Osteoblast (primary cell): ENCODE measurements around the gene STING1. TPM values are rescaled to one million over a fixed set of nuclear protein-coding genes. Genes with fewer than 3 reads are reported as not detected.

Experiments
- DNase-seq: peaks from one replicate; pipeline ENCODE4 v3.0.0; 2011; ENCODE audit warnings: low spot score, mixed read lengths; ENCODE audit not compliant: insufficient read length; ENCODE audit errors: missing footprints
- H2AFZ ChIP-seq: 2 replicates; pipeline ENCODE4 v1.6.0; 2011; ENCODE audit warnings: mild to moderate bottlenecking, low read length
- H3K27ac ChIP-seq: 2 replicates; pipeline ENCODE4 v1.5.1; 2011; ENCODE audit warnings: mild to moderate bottlenecking, low read depth, low read length, moderate library complexity
- H3K27me3 ChIP-seq: 2 replicates; pipeline ENCODE4 v1.6.0; 2012; ENCODE audit warnings: mild to moderate bottlenecking, control low read depth, inconsistent platforms, low read length, moderate library complexity; ENCODE audit not compliant: insufficient read depth
- H3K36me3 ChIP-seq: 2 replicates; pipeline ENCODE4 v1.5.1; 2011; ENCODE audit warnings: mild to moderate bottlenecking, low read length, control low read depth, moderate library complexity; ENCODE audit not compliant: insufficient read depth
- H3K4me1 ChIP-seq: 2 replicates; pipeline ENCODE4 v1.5.1; 2011; ENCODE audit warnings: mild to moderate bottlenecking, low read length, control low read depth, moderate library complexity; ENCODE audit not compliant: insufficient read depth
- H3K4me2 ChIP-seq: 2 replicates; pipeline ENCODE4 v1.6.0; 2011; ENCODE audit warnings: mild to moderate bottlenecking, low read length; ENCODE audit not compliant: insufficient read depth
- H3K4me3 ChIP-seq: fragments of 200-600 bp; sonication (generic); 3 replicates; pipeline ENCODE4 v1.5.1; 2012; ENCODE audit warnings: mild to moderate bottlenecking, low read length, inconsistent platforms; ENCODE audit not compliant: insufficient read depth
- H3K79me2 ChIP-seq: 2 replicates; pipeline ENCODE4 v1.6.0; 2012; ENCODE audit warnings: mild to moderate bottlenecking, low read length, control low read depth, inconsistent platforms; ENCODE audit not compliant: insufficient read depth
- H3K9me3 ChIP-seq: 2 replicates; pipeline ENCODE4 v1.5.1; 2011; ENCODE audit warnings: low read depth, low read length, control low read depth
- H4K20me1 ChIP-seq: 2 replicates; pipeline ENCODE4 v1.6.0; 2012; ENCODE audit warnings: mild to moderate bottlenecking, low read length, control low read depth; ENCODE audit not compliant: insufficient read depth
- total RNA-seq: library from RNA; depleted of rRNA; stranded (reverse); fragments of >200 nt; gene quantifications from 2 replicates; pipeline ENCODE4 v1.2.3, GENCODE V29; 2012
- TF ChIP-seq, protein P1 (sequence below): IDR thresholded peaks from 2 replicates; pipeline ENCODE4 v1.5.1; 2011; ENCODE audit warnings: mild to moderate bottlenecking, low read depth, low read length, moderate library complexity; ENCODE audit errors: extremely low read depth

Gene STING1
- total RNA-seq, 1 donor, result 46.3 TPM

DNA sequence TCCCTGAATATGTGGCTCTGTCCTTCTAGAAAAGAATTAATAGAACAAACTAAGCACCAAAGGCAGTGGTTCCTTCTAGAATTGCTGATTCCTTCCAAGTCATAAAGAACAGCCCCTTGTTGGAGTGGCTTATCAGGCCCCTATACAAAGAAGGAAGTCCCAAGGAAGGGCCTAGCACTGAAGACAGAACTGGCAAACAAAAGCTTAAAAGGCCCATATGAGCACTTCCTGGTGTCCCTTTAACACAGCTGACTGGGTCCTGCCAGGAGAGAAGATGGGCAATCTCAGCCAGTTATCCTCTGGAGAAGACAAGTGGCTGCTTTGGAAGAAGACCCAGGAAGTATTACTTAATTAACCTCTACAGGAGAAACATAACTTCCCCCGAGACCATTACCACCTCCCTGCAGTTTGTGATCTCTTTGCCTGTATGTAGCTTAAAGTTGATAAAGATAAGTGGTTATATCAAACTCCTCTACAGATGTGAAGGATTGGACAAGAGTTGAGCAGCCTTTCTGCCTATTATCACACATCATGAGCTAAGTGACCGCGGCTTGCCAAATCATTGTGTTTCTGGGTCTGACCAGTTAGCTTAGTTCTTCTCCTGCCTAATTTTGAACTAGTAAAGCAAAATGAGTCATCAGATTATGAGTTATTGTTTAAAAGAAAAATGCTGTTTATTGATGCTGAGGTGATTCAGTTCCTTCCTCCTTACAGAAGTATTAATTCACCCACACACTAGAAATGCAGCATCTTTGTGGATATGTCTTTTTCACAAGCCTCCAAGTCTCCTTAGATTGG lies 13.3 kb upstream of the STING1 start:
- Histone ChIP-seq H3K4me2 (peak overlapping the region; percentile 2), H3K9me3 (no peaks in the 10 kb centered on the region), H3K27ac (peak overlapping the region; percentile 28), H3K36me3 (no peaks in the 10 kb centered on the region), H3K27me3 (no peaks in the 10 kb centered on the region), H3K4me1 (peaks cover 35% of the 10 kb centered on the region), H2AFZ (no peak overlapping the region), H4K20me1 (no peaks in the 10 kb centered on the region), H3K4me3 (no peak overlapping the region), H3K79me2 (no peaks in the 10 kb centered on the region)
- TF ChIP-seq, protein P1, sequence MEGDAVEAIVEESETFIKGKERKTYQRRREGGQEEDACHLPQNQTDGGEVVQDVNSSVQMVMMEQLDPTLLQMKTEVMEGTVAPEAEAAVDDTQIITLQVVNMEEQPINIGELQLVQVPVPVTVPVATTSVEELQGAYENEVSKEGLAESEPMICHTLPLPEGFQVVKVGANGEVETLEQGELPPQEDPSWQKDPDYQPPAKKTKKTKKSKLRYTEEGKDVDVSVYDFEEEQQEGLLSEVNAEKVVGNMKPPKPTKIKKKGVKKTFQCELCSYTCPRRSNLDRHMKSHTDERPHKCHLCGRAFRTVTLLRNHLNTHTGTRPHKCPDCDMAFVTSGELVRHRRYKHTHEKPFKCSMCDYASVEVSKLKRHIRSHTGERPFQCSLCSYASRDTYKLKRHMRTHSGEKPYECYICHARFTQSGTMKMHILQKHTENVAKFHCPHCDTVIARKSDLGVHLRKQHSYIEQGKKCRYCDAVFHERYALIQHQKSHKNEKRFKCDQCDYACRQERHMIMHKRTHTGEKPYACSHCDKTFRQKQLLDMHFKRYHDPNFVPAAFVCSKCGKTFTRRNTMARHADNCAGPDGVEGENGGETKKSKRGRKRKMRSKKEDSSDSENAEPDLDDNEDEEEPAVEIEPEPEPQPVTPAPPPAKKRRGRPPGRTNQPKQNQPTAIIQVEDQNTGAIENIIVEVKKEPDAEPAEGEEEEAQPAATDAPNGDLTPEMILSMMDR, result no peak
- DNase-seq, result peak; percentile 31

DNA sequence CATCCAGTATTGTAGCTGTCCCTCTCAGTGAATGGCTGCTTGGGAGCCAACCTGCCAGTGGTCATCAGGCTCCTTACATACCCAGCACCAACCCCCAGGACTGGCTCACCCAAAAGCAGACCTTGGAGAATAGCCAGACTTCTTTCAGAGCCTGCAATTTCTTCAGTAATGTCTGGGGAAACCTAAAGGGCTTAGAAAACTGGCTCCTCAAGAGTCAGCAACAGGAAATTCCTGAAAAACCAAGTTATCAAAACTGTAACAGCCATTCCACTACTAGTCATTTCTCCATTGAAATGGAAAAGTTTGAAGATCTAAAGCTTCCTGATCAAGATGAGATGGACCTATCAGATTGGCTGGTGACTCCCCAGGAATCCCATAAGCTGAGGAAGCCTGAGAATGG lies 12.3 kb upstream of the STING1 start:
- peak; percentile 29 for DNase-seq
- Histone ChIP-seq H3K4me3 (no peak overlapping the region), H3K4me1 (peaks cover 35% of the 10 kb centered on the region), H3K79me2 (no peaks in the 10 kb centered on the region), H3K9me3 (no peaks in the 10 kb centered on the region), H2AFZ (peak overlapping the region; percentile 43), H3K36me3 (no peaks in the 10 kb centered on the region), H4K20me1 (no peaks in the 10 kb centered on the region), H3K27ac (peak overlapping the region; percentile 28), H3K27me3 (no peaks in the 10 kb centered on the region), H3K4me2 (peak overlapping the region; percentile 2)
- TF ChIP-seq, protein P1, result no peak

DNA sequence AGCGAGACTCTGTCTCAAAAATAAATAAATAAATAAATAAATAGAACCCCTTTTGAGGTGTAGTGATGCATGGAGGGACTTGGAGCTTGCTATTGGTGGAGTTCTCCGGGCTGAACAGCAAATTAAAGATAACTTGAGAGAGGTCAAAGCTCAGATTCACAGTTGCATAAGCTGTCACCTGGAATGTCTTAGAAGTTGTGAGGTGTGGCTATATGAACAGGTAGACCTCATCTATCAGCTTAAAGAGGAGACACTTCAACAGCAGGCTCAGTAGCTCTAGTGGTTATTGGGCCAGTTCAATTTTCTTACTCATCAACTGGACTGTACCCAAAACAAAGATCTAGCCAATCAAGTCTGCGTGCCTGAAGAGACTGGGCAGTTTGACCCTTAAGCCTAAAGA lies 11.7 kb upstream of the STING1 start:
- H4K20me1 ChIP-seq, result no peaks in the 10 kb centered on the region
- no peaks in the 10 kb centered on the region for H3K36me3 ChIP-seq
- peak overlapping the region; percentile 28 for H3K27ac ChIP-seq
- peak overlapping the region; percentile 2 for H3K4me2 ChIP-seq
- H3K27me3 ChIP-seq, result no peaks in the 10 kb centered on the region
- no peak overlapping the region for H3K4me3 ChIP-seq
- DNase-seq, result no peak
- H3K4me1 ChIP-seq, result peaks cover 35% of the 10 kb centered on the region
- no peaks in the 10 kb centered on the region for H3K9me3 ChIP-seq
- TF ChIP-seq, protein P1, result no peak
- no peak overlapping the region for H2AFZ ChIP-seq
- no peaks in the 10 kb centered on the region for H3K79me2 ChIP-seq

DNA sequence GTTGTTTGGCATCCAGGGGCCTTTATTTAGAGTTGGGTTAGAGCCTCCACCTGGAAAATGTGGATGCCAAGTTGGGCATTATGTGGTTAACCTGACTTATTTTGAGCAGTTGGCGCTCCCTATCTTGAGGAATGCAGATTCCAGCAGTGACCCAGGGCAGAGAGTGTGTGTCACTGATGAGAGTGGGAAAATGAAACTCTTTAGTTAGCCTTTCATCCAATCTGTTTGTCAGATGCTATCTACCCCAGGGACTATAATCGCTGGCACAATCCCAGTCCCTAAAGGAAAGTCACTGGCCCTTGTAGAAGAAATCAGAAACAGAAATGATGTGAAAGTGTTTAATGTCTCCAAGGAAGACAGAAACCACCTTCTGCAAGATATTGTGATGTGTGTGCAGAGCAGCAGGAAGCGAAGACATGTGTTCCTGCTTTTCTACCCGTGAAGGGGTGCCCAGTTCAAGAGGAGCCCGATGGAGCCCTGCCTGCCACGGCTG lies 10.2 kb upstream of the STING1 start:
- H3K4me3 ChIP-seq, result peak overlapping the region; percentile 45
- peak overlapping the region; percentile 54 for H2AFZ ChIP-seq
- H3K36me3 ChIP-seq, result no peaks in the 10 kb centered on the region
- no peaks in the 10 kb centered on the region for H3K79me2 ChIP-seq
- H3K9me3 ChIP-seq, result no peaks in the 10 kb centered on the region
- no peaks in the 10 kb centered on the region for H3K27me3 ChIP-seq
- no peaks in the 10 kb centered on the region for H4K20me1 ChIP-seq
- peaks cover 35% of the 10 kb centered on the region for H3K4me1 ChIP-seq
- H3K27ac ChIP-seq, result peak overlapping the region; percentile 66
- peak overlapping the region; percentile 74 for H3K4me2 ChIP-seq
- DNase-seq, result peak; percentile 90
- TF ChIP-seq, protein P1, result no peak
